Osteocyte (in vitro differentiated cells): ENCODE data around the gene PRMT7. TPM values are rescaled to one million over a fixed set of nuclear protein-coding genes. Genes with fewer than 3 reads are reported as not detected.

ENCODE experiments used
- DNase-seq: peaks from one replicate; pipeline ENCODE4 v3.0.0; 2021; ENCODE audit warnings: mixed read lengths; ENCODE audit not compliant: unreplicated experiment; ENCODE audit errors: extremely low spot score
- H3K27ac Mint-ChIP-seq: one replicate; pipeline ENCODE4 v1.8.0; 2021; ENCODE audit warnings: mild to moderate bottlenecking, mixed read lengths; ENCODE audit not compliant: unreplicated experiment
- H3K27me3 Mint-ChIP-seq: one replicate; pipeline ENCODE4 v1.8.0; 2021; ENCODE audit warnings: mixed read lengths; ENCODE audit not compliant: unreplicated experiment
- H3K36me3 Mint-ChIP-seq: one replicate; pipeline ENCODE4 v1.8.0; 2021; ENCODE audit warnings: mixed read lengths; ENCODE audit not compliant: unreplicated experiment
- H3K4me1 Mint-ChIP-seq: one replicate; pipeline ENCODE4 v1.8.0; 2021; ENCODE audit warnings: mixed read lengths; ENCODE audit not compliant: unreplicated experiment
- H3K4me3 Mint-ChIP-seq: one replicate; pipeline ENCODE4 v1.8.0; 2021; ENCODE audit warnings: mild to moderate bottlenecking, moderate library complexity, mixed read lengths; ENCODE audit not compliant: unreplicated experiment
- H3K9me3 Mint-ChIP-seq: one replicate; pipeline ENCODE4 v1.8.0; 2021; ENCODE audit warnings: mixed read lengths; ENCODE audit not compliant: unreplicated experiment
- CTCF ChIP-seq: fragments of 200-600 bp; sonication (generic); IDR thresholded peaks from 2 replicates; pipeline ENCODE4 v1.5.0; 2021; ENCODE audit warnings: antibody characterized with exemption, mild to moderate bottlenecking, moderate library complexity
- total RNA-seq: library from RNA; stranded (reverse); gene quantifications from 2 replicates; pipeline ENCODE4 v1.2.1, GENCODE V29; 2021

PRMT7 gene
- total RNA-seq, 1 donor from 2014 or later, result 38.4 TPM

DNA sequence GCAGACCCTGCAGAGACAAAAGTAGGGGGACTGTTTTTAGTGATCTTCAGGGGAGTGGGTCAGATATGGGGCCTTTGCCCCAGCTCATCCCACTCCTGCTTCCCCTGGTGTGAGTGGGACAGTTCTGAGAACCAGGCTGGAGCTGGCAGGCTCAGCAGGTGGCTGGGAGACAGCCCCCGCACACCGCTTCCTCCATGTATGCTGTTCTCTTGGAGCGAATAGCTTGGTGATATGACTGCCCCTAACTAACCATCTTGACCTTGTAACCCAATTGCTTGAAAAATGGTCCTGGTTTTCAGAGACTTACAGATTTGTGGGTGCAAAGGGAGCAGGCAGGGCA lies 61.5 kb downstream of the PRMT7 start:
- TF ChIP-seq CTCF, result no peak
- no peak overlapping the region for H3K27ac Mint-ChIP-seq
- H3K9me3 Mint-ChIP-seq, result no peaks in the 10 kb centered on the region
- peaks cover 11% of the 10 kb centered on the region for H3K27me3 Mint-ChIP-seq
- DNase-seq, result no peak
- H3K36me3 Mint-ChIP-seq, result no peaks in the 10 kb centered on the region
- no peak overlapping the region for H3K4me3 Mint-ChIP-seq
- H3K4me1 Mint-ChIP-seq, result no peaks in the 10 kb centered on the region

- TF ChIP-seq CTCF, result no peak
- H3K27me3 Mint-ChIP-seq, result peaks cover 11% of the 10 kb centered on the region
These were observed 62.0 kb downstream of the PRMT7 start for GRCh38 chr16:68372806-68373205.

DNA sequence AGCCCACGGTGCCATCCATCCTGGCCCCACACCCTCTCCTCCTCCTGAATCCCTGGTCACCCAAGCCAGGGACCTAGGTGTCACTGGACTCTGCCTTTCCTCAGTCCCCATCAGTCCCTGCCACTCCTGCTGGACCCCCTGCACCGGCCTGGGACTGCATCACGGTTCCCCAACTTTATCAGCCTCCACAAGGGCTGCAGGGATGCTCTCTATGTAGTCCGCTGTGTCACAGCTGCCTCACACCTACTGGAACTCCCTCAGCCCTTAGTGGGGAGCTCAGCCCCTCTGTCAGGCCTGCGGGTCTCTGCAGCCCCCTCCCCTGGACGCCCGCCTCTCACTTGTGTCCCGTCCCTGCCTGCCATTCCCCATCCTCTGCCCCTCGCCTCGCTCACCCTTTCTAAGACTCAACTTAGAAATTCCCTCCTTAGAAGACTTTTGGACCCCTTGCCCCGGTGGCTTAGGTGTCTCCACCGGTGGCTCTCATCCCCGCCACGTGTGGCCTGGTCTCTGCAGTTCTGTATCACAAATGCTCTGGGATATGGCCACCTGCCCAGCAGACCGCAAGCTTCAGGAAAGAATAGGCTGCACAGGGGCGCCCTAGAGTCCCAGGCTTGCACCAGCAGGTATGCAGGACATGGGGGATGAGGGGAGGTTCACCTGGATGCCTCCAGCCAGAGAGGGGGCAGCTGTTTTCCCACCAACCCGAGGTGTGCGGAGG lies 62.9 kb downstream of the PRMT7 start:
- Mint-ChIP-seq H3K4me3 (no peak overlapping the region), H3K9me3 (no peaks in the 10 kb centered on the region), H3K4me1 (no peaks in the 10 kb centered on the region), H3K36me3 (no peaks in the 10 kb centered on the region), H3K27me3 (peaks cover 11% of the 10 kb centered on the region), H3K27ac (no peak overlapping the region)
- TF ChIP-seq CTCF, result no peak
- no peak for DNase-seq

More at GRCh38 chr16:68372806-68373205, 62.0 kb downstream of the PRMT7 start:
- no peak overlapping the region for H3K27ac Mint-ChIP-seq
- H3K36me3 Mint-ChIP-seq, result no peaks in the 10 kb centered on the region
- DNase-seq, result no peak
- no peaks in the 10 kb centered on the region for H3K9me3 Mint-ChIP-seq
- H3K4me3 Mint-ChIP-seq, result no peak overlapping the region
- H3K4me1 Mint-ChIP-seq, result no peaks in the 10 kb centered on the region

- H3K4me1 Mint-ChIP-seq, result no peaks in the 10 kb centered on the region
- peaks cover 15% of the 10 kb centered on the region for H3K27me3 Mint-ChIP-seq
- no peak overlapping the region for H3K4me3 Mint-ChIP-seq
- DNase-seq, result no peak
- no peaks in the 10 kb centered on the region for H3K36me3 Mint-ChIP-seq
- TF ChIP-seq CTCF, result no peak
- no peak overlapping the region for H3K27ac Mint-ChIP-seq
- no peaks in the 10 kb centered on the region for H3K9me3 Mint-ChIP-seq
These were observed 63.5 kb downstream of the PRMT7 start for GRCh38 chr16:68374246-68374805.

- Mint-ChIP-seq H3K4me3 (no peak overlapping the region), H3K36me3 (no peaks in the 10 kb centered on the region), H3K27ac (no peak overlapping the region), H3K9me3 (no peaks in the 10 kb centered on the region), H3K27me3 (peaks cover 17% of the 10 kb centered on the region), H3K4me1 (no peaks in the 10 kb centered on the region)
- TF ChIP-seq CTCF, result no peak
- DNase-seq, result no peak
These were observed 64.3 kb downstream of the PRMT7 start for GRCh38 chr16:68374961-68375660.
